HT-29 (cell line): Measurements from ENCODE around the gene CHST9. TPM values are rescaled to one million over a fixed set of nuclear protein-coding genes. Genes with fewer than 3 reads are reported as not detected.
"Not testable (repeated sequence)": the region's sequence is repeated elsewhere in the genome, so short reads cannot be mapped to it uniquely, and the experiment has no call there.

Experiments used
- DNase-seq: peaks from one replicate; pipeline ENCODE4 v3.0.0-alpha.2; 2015; ENCODE audit warnings: low spot score
- total RNA-seq: library from RNA; depleted of rRNA; stranded (reverse); fragments of >200 nt; shearing (Covaris generic); gene quantifications from 2 replicates; pipeline ENCODE4 v1.2.3, GENCODE V29; 2014

Gene CHST9
- total RNA-seq, 1 experiment from 2014 or later: not detected

- no peak for DNase-seq
Observed at GRCh38 chr18:26930630-26931029, 254.5 kb downstream of the CHST9 start.

- no peak for DNase-seq
Observed at GRCh38 chr18:26928670-26929313, 256.3 kb downstream of the CHST9 start.

- DNase-seq: not testable (repeated sequence)
Observed at GRCh38 chr18:26927822-26928221, 257.3 kb downstream of the CHST9 start.

GRCh38 chr18:26926066-26926675, 258.9 kb downstream of the CHST9 start:
- no peak for DNase-seq

- no peak for DNase-seq
Observed at GRCh38 chr18:26925313-26925712, 259.8 kb downstream of the CHST9 start.

GRCh38 chr18:26922313-26922712, 262.8 kb downstream of the CHST9 start:
- DNase-seq: no peak

- DNase-seq: no peak
Observed at GRCh38 chr18:26920644-26921043, 264.5 kb downstream of the CHST9 start.

GRCh38 chr18:26919627-26920026, 265.5 kb downstream of the CHST9 start:
- no peak for DNase-seq

- DNase-seq: no peak
Observed at GRCh38 chr18:26919201-26919600, 265.9 kb downstream of the CHST9 start.

- no peak for DNase-seq
Observed at GRCh38 chr18:26911840-26912239, 273.3 kb downstream of the CHST9 start.

- no peak for DNase-seq
Observed at GRCh38 chr18:26909599-26910290, 275.4 kb downstream of the CHST9 start.

- DNase-seq: no peak
Observed at GRCh38 chr18:26908906-26909305, 276.2 kb downstream of the CHST9 start.

GRCh38 chr18:26902291-26902690, 282.8 kb downstream of the CHST9 start:
- no peak for DNase-seq

GRCh38 chr18:26901020-26901419, 284.1 kb downstream of the CHST9 start:
- DNase-seq: no peak

- no peak for DNase-seq
Observed at GRCh38 chr18:26894426-26894825, 290.7 kb downstream of the CHST9 start.

- no peak for DNase-seq
Observed at GRCh38 chr18:26893996-26894395, 291.1 kb downstream of the CHST9 start.

GRCh38 chr18:26888259-26888658, 296.8 kb downstream of the CHST9 start:
- no peak for DNase-seq

GRCh38 chr18:26875040-26875654, 310.0 kb downstream of the CHST9 start:
- peak; percentile 17 for DNase-seq

GRCh38 chr18:26874283-26874682, 310.8 kb downstream of the CHST9 start:
- no peak for DNase-seq

- no peak for DNase-seq
Observed at GRCh38 chr18:26869640-26870039, 315.5 kb downstream of the CHST9 start.

- DNase-seq: no peak
Observed at GRCh38 chr18:26868968-26869586, 316.0 kb downstream of the CHST9 start.

GRCh38 chr18:26867471-26867870, 317.6 kb downstream of the CHST9 start:
- DNase-seq: no peak
